Hepatocyte (in vitro differentiated cells): ENCODE data around the gene UBASH3A. TPM values are rescaled to one million over a fixed set of nuclear protein-coding genes. Genes with fewer than 3 reads are reported as not detected.

Source experiments
- DNase-seq: peaks from one replicate; pipeline ENCODE4 v3.0.0-alpha.2; 2016; ENCODE audit warnings: low spot score
- H2AFZ ChIP-seq: fragments of 200-600 bp; sonication (generic); 2 replicates; pipeline ENCODE4 v1.6.0; 2016; ENCODE audit warnings: antibody characterized with exemption, mild to moderate bottlenecking
- H3K27ac ChIP-seq: fragments of 200-600 bp; sonication (generic); 2 replicates; pipeline ENCODE4 v1.5.1; 2016; ENCODE audit warnings: mild to moderate bottlenecking
- H3K27me3 ChIP-seq: fragments of 200-600 bp; sonication (generic); 2 replicates; pipeline ENCODE4 v1.6.1; 2016
- H3K36me3 ChIP-seq: fragments of 200-600 bp; sonication (generic); replicated peaks from 2 replicates; pipeline ENCODE4 v1.5.1; 2016; ENCODE audit warnings: low read depth; ENCODE audit not compliant: insufficient read depth
- H3K4me1 ChIP-seq: fragments of 200-600 bp; sonication (generic); 2 replicates; pipeline ENCODE4 v1.5.1; 2016; ENCODE audit warnings: mild to moderate bottlenecking, moderate library complexity; ENCODE audit not compliant: insufficient read depth
- H3K4me2 ChIP-seq: fragments of 200-600 bp; sonication (generic); 2 replicates; pipeline ENCODE4 v1.6.0; 2016
- H3K4me3 ChIP-seq: fragments of 200-600 bp; sonication (generic); 2 replicates; pipeline ENCODE4 v1.5.1; 2016; ENCODE audit warnings: mild to moderate bottlenecking
- H3K79me2 ChIP-seq: fragments of 200-600 bp; sonication (generic); 2 replicates; pipeline ENCODE4 v1.6.0; 2017; ENCODE audit warnings: mild to moderate bottlenecking
- H3K9me2 ChIP-seq: fragments of 200-600 bp; sonication (generic); replicated peaks from 2 replicates; pipeline ENCODE4 v1.6.0; 2017; ENCODE audit warnings: mild to moderate bottlenecking; ENCODE audit not compliant: insufficient read depth
- H3K9me3 ChIP-seq: fragments of 200-600 bp; sonication (generic); 2 replicates; pipeline ENCODE4 v1.5.1; 2016; ENCODE audit warnings: low read depth, mild to moderate bottlenecking
- H4K20me1 ChIP-seq: fragments of 200-600 bp; sonication (generic); 2 replicates; pipeline ENCODE4 v1.6.0; 2016; ENCODE audit warnings: mild to moderate bottlenecking; ENCODE audit not compliant: insufficient read depth, poor library complexity, severe bottlenecking
- CTCF ChIP-seq: fragments of 200-600 bp; sonication (generic); IDR thresholded peaks from 2 replicates; pipeline ENCODE4 v1.5.1; 2016; ENCODE audit warnings: antibody characterized with exemption, mild to moderate bottlenecking; ENCODE audit not compliant: poor library complexity
- EZH2 ChIP-seq: fragments of 200-600 bp; sonication (generic); IDR thresholded peaks from 2 replicates; pipeline ENCODE4 v1.6.1; 2016; ENCODE audit warnings: antibody characterized with exemption, mild to moderate bottlenecking, borderline replicate concordance
- EZH2phosphoT487 ChIP-seq: fragments of 200-600 bp; sonication (generic); IDR thresholded peaks from one replicate; pipeline ENCODE4 v1.6.1; 2018; ENCODE audit warnings: antibody characterized with exemption, mild to moderate bottlenecking, low read depth, moderate library complexity; ENCODE audit not compliant: unreplicated experiment, severe bottlenecking
- WGBS: methylation state at CpG from one replicate; pipeline ENCODE4 v1.1.6; 2016; ENCODE audit warnings: low lambda C conversion rate; ENCODE audit errors: missing lambda C conversion rate; 5-methylcytosine and 5-hydroxymethylcytosine counted together
- polyA plus RNA-seq: library from polyadenylated mRNA; unstranded; fragments of >200 nt; fragmentation: Nextera tagmentation; extraction: Ambion mirVana; gene quantifications from 2 replicates; pipeline ENCODE4 v1.2.1, GENCODE V29; 2016
- total RNA-seq: library from RNA; depleted of rRNA; stranded (reverse); fragments of >200 nt; gene quantifications from 2 replicates; pipeline ENCODE4 v1.2.3, GENCODE V29; 2014

Gene UBASH3A
- total and polyA plus RNA-seq, 2 experiments from 2014 or later: not detected

- Histone ChIP-seq H3K9me2 (no peaks in the 10 kb centered on the region), H3K36me3 (no peaks in the 10 kb centered on the region), H2AFZ (no peak overlapping the region), H4K20me1 (no peaks in the 10 kb centered on the region), H3K4me2 (no peak overlapping the region), H3K27me3 (no peaks in the 10 kb centered on the region), H3K4me1 (peaks cover 16% of the 10 kb centered on the region), H3K4me3 (no peak overlapping the region), H3K27ac (no peak overlapping the region), H3K79me2 (no peaks in the 10 kb centered on the region), H3K9me3 (no peaks in the 10 kb centered on the region)
- 94% methylated on average over 6 of the region's 6 CpGs for whole genome bisulfite sequencing
- DNase-seq: no peak
- TF ChIP-seq CTCF (no peak), EZH2phosphoT487 (no peak)
Measured at GRCh38 chr21:42382915-42383314, 20.8 kb upstream of the UBASH3A start.

- H3K4me1 ChIP-seq: peaks cover 16% of the 10 kb centered on the region
- no peak overlapping the region for H3K4me3 ChIP-seq
- H3K36me3 ChIP-seq: no peaks in the 10 kb centered on the region
- H3K9me3 ChIP-seq: no peaks in the 10 kb centered on the region
- 88% methylated on average over 6 of the region's 6 CpGs for WGBS
- DNase-seq: no peak
- no peak for TF ChIP-seq EZH2phosphoT487
- TF ChIP-seq EZH2: no peak
- no peaks in the 10 kb centered on the region for H3K9me2 ChIP-seq
- no peak overlapping the region for H2AFZ ChIP-seq
- H3K27me3 ChIP-seq: no peaks in the 10 kb centered on the region
- H3K4me2 ChIP-seq: no peak overlapping the region
- H4K20me1 ChIP-seq: no peaks in the 10 kb centered on the region
- no peaks in the 10 kb centered on the region for H3K79me2 ChIP-seq
- no peak overlapping the region for H3K27ac ChIP-seq
Measured at GRCh38 chr21:42383331-42383730, 20.4 kb upstream of the UBASH3A start.

GRCh38 chr21:42384156-42384945, 19.4 kb upstream of the UBASH3A start:
- Histone ChIP-seq H3K9me2 (no peaks in the 10 kb centered on the region), H3K4me3 (no peak overlapping the region), H3K27me3 (no peaks in the 10 kb centered on the region), H3K9me3 (no peaks in the 10 kb centered on the region), H3K27ac (peak overlapping the region; percentile 76), H3K4me1 (peaks cover 16% of the 10 kb centered on the region), H3K79me2 (no peaks in the 10 kb centered on the region), H3K4me2 (no peak overlapping the region), H3K36me3 (no peaks in the 10 kb centered on the region), H2AFZ (no peak overlapping the region), H4K20me1 (no peaks in the 10 kb centered on the region)
- TF ChIP-seq CTCF: no peak
- TF ChIP-seq EZH2: no peak
- TF ChIP-seq EZH2phosphoT487: no peak
- no peak for DNase-seq
- 71% methylated on average over 8 of the region's 8 CpGs for WGBS

- TF ChIP-seq EZH2: no peak
- TF ChIP-seq CTCF: no peak
- no peak for TF ChIP-seq EZH2phosphoT487
- Histone ChIP-seq H3K27ac (peak overlapping the region; percentile 79), H3K4me3 (no peak overlapping the region), H4K20me1 (no peaks in the 10 kb centered on the region), H3K27me3 (no peaks in the 10 kb centered on the region), H3K9me2 (no peaks in the 10 kb centered on the region), H3K9me3 (no peaks in the 10 kb centered on the region), H2AFZ (no peak overlapping the region), H3K79me2 (no peaks in the 10 kb centered on the region), H3K36me3 (no peaks in the 10 kb centered on the region), H3K4me1 (peaks cover 16% of the 10 kb centered on the region), H3K4me2 (no peak overlapping the region)
- peak; percentile 44 for DNase-seq
- WGBS: 97% methylated on average over 2 of the region's 2 CpGs
Measured at GRCh38 chr21:42384989-42385388, 18.7 kb upstream of the UBASH3A start.
